ENCODE measurements around the gene SEZ6L2.
"Not testable (repeated sequence)": the region's sequence is repeated elsewhere in the genome, so short reads cannot be mapped to it uniquely, and the experiment has no call there.

SEZ6L2 gene

DNA sequence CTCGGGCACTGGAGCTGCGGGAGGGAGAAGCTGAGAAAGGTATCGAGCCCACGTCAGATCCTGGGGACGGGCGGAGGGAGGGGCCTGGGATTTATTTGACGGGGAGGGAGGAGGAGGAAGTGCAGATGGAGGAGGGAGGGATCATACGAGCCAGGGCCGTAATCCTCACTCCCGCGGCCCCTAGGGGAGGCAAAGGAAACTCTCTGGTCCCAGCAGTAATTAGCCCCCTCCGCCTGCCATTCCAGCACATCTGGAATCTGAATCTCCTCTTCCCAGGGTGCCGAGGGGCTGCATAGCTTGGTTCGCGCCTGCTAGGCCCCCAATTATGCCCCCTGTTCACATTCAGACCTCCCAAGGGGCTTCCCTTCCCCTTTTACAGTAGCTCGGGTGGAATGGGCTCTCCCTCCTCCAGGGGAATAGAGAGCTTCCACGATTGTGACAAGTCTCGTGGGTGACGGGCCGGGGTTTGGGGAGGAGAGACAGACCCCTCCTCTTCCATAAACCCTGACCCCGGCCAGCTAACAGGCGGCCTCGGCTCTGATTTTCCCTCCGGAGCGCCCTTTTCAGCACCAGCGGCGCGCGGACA lies at the start of gene SEZ6L2:
TSS of gene SEZ6L2 (minus strand) at position 35 of the 586 bp plus-strand sequence. CDS start 531 bp downstream, outside the sequence.
- peak in 1 of 2 donors; percentile 23 for DNase-seq (ENCODE audit: low read depth in 2 of 2)

DNA sequence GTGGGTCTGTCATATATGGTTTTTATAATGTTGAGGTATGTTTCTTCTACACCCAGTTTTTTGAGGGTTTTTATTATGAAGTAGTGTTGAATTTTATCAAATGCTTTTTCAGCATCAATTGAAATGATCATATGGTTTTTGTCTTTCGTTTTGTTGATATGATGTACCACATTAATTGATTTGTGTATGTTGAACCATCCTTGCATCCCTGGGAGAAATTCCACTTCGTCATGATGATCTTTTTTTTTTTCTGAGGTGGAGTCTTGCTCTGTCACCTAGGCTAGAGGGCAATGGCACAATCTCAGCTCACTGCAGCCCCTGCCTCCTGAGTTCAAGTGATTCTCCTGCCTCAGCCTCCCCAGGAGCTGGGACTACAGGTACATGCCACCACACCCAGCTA lies 48.5 kb upstream of the SEZ6L2 start:
- no peak for DNase-seq (ENCODE audit: low read depth in 2 of 2)

DNA sequence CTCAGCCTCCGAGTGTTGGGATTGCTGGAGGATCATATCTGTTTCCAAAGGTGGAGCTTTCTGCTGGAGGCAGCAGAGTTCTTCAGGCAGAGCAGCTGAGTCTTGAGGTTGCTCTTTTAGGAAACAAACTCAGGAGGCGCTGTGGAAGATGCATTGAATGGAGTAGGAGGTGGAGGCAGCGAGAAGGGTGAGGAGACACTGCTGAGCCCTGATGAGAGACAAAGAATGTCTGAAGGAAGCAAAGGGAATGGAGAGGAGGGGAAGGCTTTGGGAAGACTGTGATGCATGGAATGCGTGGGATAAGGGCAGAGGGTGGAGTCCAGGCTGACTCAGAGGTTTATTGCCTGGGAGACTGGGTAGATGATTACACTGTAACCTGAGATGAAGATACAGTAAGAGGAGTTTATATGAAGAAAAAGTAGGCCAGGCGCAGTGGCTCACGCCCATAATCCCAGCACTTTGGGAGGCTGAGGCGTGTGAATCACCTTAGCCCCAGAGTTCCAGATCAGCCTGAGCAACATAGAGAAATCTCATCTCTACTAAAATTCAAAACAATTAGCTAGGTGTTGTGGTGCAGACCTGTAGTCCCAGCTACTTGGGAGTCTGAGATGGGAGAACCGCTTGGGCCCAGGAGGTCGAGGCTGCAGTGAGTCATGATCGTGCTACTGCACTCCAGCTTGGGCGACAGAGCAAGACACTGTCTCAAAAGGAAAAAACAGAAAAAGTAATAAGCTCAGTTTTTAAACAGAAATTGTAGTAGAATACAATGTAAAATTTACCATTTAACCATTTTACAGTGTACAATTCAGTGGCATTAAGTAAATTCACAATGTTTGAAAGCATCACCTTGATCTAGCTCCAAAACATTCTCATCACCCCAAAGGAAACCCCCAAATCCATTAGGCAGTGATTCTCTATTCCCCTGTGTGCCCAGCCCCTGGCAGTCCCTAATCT lies 44.8 kb upstream of the SEZ6L2 start:
- no peak for DNase-seq (ENCODE audit: low read depth in 2 of 2)

DNA sequence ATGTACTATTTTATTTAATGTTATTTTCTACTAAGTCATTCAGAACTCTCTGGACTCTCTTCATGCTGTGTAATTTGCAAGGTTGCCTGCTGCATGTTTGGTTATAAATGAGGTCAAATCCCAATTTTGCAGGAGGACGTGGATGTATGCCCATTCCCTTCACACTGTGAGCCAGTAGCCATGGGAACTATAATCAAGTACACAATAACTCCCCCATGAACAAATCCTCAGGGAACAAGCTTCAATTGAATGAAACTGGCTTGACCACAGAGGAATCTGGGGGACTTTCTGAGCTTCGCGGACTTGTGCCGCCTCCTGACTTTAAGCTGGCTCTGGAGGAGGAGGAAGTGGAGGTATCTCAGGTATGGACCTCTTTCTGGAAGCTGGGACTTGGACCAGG lies 41.3 kb upstream of the SEZ6L2 start:
- DNase-seq (ENCODE audit: low read depth in 2 of 2) = no peak

DNA sequence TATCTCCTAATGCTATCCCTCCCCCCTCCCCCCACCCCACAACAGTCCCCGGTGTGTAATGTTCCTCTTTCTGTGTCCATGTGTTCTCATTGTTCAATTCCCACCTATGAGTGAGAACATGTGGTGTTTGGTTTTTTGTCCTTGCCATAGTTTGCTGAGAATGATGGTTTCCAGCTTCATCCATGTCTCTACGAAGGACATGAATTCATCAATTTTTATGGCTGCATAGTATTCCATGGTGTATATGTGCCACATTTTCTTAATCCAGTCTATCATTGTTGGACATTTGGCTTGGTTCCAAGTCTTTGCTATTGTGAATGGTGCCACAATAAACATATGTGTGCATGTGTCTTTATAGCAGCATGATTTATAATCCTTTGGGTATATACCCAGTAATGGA lies 32.4 kb upstream of the SEZ6L2 start:
- DNase-seq (ENCODE audit: low read depth in 2 of 2) = not testable (repeated sequence)

DNA sequence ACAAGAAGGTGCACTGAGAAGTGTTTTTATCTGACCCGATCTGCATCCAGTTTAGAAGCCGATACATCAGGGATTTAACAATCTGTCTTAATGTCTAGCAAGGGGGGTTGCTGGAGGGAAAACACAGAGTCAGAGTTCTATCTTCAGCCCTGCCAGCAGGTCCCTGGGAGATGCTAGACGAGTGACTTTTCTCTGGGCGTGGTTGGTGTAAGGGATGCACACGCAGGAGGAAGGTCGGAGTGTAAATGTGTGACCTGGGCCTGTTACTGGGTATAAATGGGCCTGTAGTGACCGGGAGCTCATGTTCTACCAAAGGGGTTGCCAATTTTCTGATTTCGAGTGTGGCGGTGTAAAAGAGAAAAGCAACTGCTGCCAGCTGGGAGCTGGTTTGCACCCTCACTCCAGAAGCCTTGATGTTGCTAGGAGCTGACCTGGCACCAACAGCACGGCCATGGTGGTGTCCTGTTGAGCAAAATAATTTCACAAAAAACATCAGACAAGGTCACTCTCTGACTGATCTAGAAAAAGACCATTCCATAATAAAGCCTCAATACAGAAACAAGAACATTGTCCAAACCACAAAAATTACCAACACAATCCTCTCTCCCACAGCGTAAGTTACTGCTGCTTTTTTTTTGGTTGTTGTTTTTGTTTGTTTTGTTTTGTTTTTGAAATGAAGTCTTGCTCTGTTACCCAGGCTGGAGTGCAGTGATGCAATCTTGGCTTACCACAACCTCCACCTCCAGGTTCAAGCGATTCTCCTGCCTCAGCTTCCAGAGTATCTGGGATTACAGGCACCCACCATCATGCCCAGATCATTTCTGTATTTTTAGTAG lies 27.9 kb upstream of the SEZ6L2 start:
- no peak for DNase-seq (ENCODE audit: low read depth in 2 of 2)

DNA sequence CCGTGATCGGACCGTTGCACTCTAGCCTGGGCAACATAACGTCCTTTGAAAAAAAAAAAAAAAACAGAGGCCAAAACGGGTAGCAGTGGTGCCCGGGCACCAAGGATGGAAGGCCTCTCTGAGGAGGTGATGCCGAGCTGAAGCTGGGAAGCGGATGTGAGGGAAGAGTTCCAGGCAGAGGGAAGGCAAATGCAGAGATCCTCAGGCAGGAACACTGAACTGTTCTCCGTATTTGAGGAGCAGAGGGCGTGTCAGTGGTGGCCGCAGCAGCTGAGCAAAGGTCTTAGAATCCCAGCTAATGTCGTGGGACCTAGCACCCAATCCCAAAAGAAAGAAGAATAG lies 27.3 kb upstream of the SEZ6L2 start:
- no peak for DNase-seq (ENCODE audit: low read depth in 2 of 2)

DNA sequence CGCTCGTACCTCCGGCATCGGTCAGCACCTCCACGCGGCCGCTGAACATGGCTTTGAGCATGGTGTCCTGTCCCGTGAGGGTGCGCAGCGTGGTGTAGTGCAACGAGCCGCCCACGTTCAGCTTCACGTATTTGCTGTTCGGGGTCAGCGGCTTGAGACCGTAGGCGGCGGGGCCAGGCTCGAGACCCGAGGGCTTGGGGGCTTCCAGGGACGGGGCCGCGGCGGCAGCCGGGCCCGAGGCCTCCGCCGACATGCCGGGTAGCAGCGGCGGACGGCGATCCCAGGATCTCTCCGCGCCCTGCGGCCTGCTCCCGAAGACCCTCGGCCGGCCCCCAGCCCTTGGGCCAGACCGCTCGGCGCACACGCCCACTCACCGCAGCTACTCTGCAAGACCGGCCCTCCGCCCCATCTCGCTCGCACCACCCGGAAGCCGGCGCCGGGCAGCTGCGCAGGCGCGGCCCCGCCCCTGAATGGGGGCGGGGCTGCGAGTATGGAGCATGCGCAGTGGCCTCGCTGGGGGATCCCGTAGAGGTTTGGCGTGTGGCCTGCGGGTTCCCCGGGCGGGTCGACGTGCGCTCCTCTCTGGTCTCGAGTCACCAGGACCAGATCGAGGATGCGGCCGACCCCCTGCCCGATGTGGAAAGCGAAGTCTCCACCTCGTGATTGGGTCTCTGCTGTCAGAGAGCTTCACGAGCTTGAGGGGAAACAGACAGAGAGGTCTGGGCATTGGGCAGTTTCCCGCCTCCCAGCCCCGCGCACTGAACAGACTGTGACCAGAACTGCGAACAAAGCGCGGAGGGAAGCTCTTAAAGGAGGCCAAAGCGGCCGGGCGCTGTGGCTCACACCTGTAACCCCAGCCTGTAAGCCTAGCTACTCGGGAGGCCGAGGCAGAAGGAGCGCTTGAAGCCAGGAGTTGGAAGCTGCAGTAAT lies 26.7 kb upstream of the SEZ6L2 start, which contains the start of gene KCTD13:
TSS of gene KCTD13 (minus strand) at position 446 of the 930 bp plus-strand sequence. CDS start at position 253, 193 bp downstream.
- peak; percentile 69 to 85 for DNase-seq (ENCODE audit: low read depth in 2 of 2)

DNA sequence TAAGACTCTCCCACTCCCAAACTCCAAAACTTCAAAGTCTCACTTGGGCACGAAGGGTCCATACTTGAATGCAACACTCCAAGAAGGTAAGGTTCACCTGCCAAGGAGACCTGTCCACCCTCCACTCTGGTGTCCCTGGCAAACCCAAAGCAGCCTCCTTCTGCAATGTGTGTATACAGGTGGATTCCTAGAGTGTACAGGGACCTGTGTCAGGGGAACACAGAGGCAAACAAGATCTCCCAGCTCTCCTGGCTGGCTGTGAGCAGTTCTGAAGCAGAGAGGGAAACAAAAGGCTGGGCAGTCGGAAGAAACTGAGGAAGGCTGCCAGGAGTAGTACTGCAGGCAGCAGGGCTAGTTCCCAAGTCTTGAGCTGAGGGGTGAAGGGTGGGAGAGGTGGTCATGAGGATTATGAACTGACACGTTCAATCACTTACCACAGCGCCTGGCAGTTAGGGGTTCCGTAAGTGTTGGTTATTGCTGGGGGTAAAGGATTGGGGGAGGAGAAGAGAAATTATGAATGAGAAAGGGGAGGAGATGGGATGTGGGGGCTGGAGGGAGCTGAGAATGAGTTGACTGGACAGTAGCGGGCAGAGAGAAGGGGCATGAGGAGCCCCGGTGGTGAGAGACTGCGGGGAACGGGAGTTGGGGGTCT lies 25.9 kb upstream of the SEZ6L2 start:
- no peak for DNase-seq (ENCODE audit: low read depth in 2 of 2)

DNA sequence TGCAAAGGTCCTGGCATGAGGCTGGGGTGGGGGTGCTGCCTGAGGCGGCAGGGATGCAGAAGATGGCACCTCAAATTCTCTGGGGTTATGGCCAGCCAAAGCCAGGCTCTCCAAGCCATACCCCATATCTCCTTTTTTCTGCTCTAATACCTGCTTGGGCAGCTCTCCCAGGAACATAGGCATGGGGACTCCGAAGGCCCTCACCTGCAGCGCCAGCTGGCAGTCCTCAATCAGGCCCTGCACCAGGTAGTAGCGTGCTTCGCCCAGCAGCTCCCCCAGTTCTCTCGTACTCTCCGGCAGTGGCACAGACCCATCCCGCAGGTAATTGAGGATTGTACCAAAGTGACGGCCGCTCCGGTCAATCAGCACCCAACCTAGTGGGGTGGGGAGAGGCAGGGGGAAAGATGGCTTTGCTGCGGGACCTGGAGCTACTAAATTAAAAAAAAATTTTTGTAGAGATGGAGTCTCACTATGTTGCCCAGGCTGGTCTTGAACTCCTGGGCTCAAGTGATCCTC lies 23.7 kb upstream of the SEZ6L2 start:
- no peak for DNase-seq (ENCODE audit: low read depth in 2 of 2)

DNA sequence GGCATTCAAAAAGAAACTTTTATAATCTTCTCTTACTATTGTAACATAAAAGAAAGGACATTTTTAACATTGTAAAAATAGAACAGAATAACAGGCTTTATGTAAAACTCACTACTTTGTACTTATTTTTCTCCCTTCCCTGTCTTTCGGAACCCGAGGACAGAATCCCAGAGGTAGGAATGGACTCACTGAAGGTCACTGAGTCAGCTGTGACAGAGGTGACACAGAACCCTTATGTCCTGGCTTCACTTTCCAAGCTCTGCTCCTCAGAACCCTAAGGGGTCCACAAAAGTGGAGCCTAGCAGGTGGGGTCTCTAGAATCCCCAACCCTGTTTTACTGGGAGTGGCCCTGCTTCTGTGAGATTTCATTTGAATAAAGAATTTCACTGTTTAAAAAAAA lies 23.0 kb upstream of the SEZ6L2 start:
- no peak for DNase-seq (ENCODE audit: low read depth in 2 of 2)

DNA sequence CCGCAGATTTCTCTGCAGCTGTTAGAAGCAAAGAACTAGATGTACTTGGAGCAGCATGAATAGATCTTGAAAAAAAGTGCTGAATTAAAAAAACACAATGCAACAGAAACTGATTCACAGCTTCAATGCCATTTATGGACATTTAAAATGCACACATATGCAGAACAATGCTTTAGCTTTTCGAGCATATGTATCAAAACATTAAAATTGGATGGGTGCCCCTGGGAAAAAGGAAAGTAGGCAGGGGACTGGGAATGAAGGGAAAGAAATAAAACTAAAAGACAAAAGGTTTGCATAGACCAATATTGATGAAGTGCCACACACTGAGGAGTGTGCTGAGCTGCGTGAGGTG lies 21.7 kb upstream of the SEZ6L2 start:
- DNase-seq (ENCODE audit: low read depth in 2 of 2) = no peak

DNA sequence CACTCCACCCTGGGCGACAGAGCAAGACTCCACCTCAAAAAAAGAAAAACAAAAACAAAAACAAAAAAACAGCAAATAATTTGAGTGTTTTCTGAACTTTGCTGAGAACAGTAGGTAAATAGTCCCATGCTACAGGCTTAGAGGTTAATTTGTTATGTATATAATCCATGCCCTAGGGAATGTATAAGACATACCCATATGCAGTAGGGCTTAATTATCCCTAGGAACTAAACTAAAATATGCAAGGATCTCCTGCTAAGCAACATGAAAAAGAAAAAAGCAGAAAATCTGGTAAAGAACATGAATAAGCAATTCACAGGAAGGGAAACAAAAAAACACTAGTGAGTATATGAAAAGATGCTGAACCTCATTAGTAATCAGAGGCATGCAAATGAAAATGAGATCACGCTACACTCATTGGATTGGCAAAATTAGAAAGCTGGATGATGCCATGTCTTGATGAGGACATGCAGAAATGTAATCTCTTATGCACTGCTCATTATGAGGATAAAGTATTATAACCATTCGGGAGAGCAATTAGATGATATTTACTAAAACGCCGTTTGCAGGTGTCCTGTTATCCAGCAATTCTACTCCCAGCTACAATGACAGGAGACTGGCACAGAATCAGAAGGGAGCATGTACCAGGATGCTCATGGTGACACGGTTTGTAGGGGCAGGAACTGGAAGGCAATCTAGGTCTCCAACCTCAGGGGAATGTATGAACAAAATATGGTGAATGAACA lies 21.1 kb upstream of the SEZ6L2 start:
- no peak for DNase-seq (ENCODE audit: low read depth in 2 of 2)

DNA sequence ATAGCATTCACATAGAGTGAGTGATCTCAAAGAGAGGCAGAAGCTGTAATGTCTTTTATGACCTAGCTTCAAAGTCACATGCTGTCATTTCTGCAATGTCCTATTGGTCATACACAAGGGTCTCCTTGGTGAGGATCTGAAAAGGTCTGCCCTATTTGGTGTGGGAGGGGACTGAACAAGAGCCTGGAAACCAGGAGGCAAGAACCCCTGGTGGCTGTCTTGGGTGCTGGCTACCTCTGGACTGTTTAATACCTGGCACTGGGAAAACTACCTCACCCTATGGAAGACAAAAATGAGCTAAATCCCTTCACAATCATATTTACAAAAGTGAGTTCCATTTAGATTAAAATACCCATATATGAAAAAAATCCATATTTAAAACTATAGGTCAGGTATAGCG lies 17.6 kb upstream of the SEZ6L2 start:
- DNase-seq (ENCODE audit: low read depth in 2 of 2) = no peak

DNA sequence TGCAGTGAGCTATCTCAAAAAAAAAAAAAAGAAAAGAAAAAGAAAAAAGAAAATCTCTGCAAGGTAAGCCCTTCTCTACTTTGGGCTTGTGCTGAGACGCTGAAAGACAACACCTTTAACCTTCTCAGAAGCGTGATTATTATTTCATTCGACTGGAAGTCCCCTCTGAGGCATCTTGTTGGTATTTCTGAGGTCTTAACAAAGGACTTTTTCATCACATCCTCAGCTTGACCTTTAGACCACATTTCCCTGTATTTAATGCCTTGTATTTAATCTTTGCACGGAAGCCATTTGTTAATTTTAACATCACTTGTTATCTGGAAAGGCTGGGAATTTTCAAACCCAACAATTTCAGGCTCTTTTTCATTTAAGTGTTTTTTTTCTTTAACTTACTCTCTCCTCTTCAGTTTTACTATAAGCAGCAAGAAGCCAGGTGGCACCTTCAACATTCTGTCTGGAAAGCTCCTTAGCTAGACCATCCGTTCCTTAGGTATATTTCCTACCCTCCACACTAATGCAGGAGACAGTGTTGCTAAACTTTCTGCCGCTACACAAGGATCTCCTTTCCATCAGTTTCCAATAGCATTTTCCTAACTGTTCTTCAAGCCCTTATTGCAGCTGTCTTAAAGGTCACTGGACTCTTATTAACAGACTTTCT lies 16.4 kb upstream of the SEZ6L2 start:
- DNase-seq (ENCODE audit: low read depth in 2 of 2) = no peak

DNA sequence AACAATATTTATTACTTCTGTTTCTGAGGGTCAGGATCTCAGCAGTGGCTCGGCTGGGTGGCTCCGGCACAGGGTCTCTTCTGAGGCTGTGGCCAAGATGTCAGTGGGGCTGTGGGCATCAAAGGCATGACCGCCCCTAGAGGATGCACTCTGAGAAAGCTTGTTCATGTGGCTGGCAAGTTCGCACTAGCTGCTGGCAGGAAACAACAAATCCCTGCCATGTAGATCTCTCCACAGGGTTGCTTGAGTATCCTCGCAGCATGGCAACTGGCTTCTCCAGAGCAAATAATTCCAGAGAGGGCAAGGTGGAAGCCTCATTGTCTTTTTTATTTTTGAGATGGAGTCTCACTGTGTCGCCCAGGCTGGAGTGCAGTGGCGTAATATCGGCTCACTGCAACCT lies 14.2 kb upstream of the SEZ6L2 start:
- no peak for DNase-seq (ENCODE audit: low read depth in 2 of 2)

DNA sequence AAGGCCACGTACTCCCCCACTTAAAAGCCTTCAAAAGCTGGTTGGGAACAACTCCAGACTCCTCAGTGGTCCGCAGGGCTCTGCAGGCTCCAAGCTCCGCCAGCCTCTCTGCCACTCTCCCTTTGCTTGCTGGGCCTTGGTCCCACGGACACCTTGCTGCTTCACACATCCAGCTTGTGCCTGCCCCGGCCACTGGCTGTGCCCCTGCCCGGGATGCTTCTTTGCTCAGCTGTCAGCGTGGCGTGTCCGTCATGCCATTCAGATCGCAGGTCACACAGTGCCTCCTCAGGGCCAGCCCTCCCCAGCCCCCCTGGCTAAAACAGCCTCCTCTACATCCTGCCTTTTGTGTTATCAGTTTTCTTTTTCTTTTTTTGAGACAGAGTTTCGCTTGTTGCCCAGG lies 12.7 kb upstream of the SEZ6L2 start:
- DNase-seq (ENCODE audit: low read depth in 2 of 2) = no peak

DNA sequence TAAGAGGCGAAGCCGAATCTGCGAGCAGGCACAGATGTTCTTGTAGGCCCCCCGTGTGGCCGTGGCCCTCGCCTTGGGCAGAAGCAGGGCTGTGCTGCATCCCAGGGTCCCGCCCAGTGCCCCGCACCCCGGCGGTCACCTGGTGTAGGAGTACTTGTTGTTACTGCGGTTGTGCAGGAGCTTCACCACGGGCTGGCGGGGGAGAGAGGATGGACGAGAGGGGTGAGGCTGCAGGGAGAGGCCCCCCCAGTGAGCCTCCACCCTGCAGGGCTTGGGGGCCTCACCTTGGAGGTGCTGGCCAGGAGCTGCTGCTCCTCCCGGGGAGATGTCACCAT lies 12.3 kb upstream of the SEZ6L2 start:
- DNase-seq (ENCODE audit: low read depth in 2 of 2) = no peak

Measured in stimulated activated CD8-positive, alpha-beta memory T cell treated with anti-CD3 and anti-CD28 coated beads, Interleukin-15, amount 100 ng/mL, for 4 hours (primary cell).